OCI-LY3 (cell line): ENCODE data around the gene BNC2.

Source experiments
- H2AFZ ChIP-seq: fragments of 200-600, 300-600 bp; shearing (Covaris generic); 2 replicates; pipeline ENCODE4 v1.6.0; 2014; ENCODE audit warnings: antibody characterized with exemption, low read depth, low read length
- H3K27ac ChIP-seq: fragments of 200-600, 300-600 bp; sonication (generic); 2 replicates; pipeline ENCODE4 v1.5.1; 2014; ENCODE audit warnings: mild to moderate bottlenecking, low read length, moderate library complexity, mixed read lengths
- H3K27me3 ChIP-seq: fragments of 200-600, 300-600 bp; sonication (generic); 2 replicates; pipeline ENCODE4 v1.6.1; 2014; ENCODE audit warnings: low read depth, low read length, mixed read lengths
- H3K36me3 ChIP-seq: fragments of 200-600, 300-600 bp; sonication (generic); replicated peaks from 2 replicates; pipeline ENCODE3; 2014; ENCODE audit warnings: low read depth, low read length, mixed read lengths
- H3K4me1 ChIP-seq: fragments of 300-600, 200-600 bp; sonication (generic); 2 replicates; pipeline ENCODE4 v1.6.1; 2014; ENCODE audit warnings: low read length, mixed read lengths
- H3K4me2 ChIP-seq: fragments of 200-600, 300-600 bp; sonication (generic); 2 replicates; pipeline ENCODE4 v1.6.1; 2014; ENCODE audit warnings: low read length, mixed read lengths
- H3K4me3 ChIP-seq: fragments of 300-600, 200-600 bp; sonication (generic); 2 replicates; pipeline ENCODE4 v1.5.1; 2014; ENCODE audit warnings: antibody characterized with exemption, mild to moderate bottlenecking, low read length, moderate library complexity
- H3K79me2 ChIP-seq: fragments of 300-600, 200-600 bp; shearing (Covaris generic); 2 replicates; pipeline ENCODE4 v1.6.1; 2014; ENCODE audit warnings: mild to moderate bottlenecking, low read length, mixed read lengths
- H3K9ac ChIP-seq: fragments of 300-600, 200-600 bp; shearing (Covaris generic); 2 replicates; pipeline ENCODE4 v1.6.0; 2014; ENCODE audit warnings: mild to moderate bottlenecking, low read length, moderate library complexity
- H3K9me3 ChIP-seq: fragments of 200-600, 300-600 bp; shearing (Covaris generic); 2 replicates; pipeline ENCODE4 v1.6.1; 2014; ENCODE audit warnings: low read length, mixed read lengths; ENCODE audit not compliant: insufficient read depth
- H4K20me1 ChIP-seq: fragments of 200-600, 300-600 bp; sonication (generic); 2 replicates; pipeline ENCODE4 v1.6.1; 2016; ENCODE audit warnings: low read length, mixed read lengths; ENCODE audit not compliant: insufficient read depth
- EZH2phosphoT487 ChIP-seq: fragments of 200-600 bp; shearing (Covaris generic); IDR thresholded peaks from 2 replicates; pipeline ENCODE4 v1.6.1; 2018; ENCODE audit warnings: antibody characterized with exemption, mixed run types, low read depth
- TF ChIP-seq, protein P1 (sequence below): fragments of 200-600, 300-600 bp; sonication (generic); IDR thresholded peaks from 2 replicates; pipeline ENCODE4 v1.5.1; 2014; ENCODE audit warnings: antibody characterized with exemption, low read length, low read depth

BNC2 gene

GRCh38 chr9:16689351-16689938, 181.0 kb downstream of the BNC2 start:
- H2AFZ ChIP-seq, result no peak overlapping the region
- H3K9ac ChIP-seq, result no peak overlapping the region
- H3K36me3 ChIP-seq, result no peaks in the 10 kb centered on the region
- no peak overlapping the region for H3K4me2 ChIP-seq
- H3K4me1 ChIP-seq, result no peaks in the 10 kb centered on the region
- H3K9me3 ChIP-seq, result no peaks in the 10 kb centered on the region
- H3K27me3 ChIP-seq, result no peaks in the 10 kb centered on the region
- H3K4me3 ChIP-seq, result no peak overlapping the region
- no peak overlapping the region for H3K27ac ChIP-seq
- no peak for TF ChIP-seq EZH2phosphoT487
- TF ChIP-seq, protein P1, sequence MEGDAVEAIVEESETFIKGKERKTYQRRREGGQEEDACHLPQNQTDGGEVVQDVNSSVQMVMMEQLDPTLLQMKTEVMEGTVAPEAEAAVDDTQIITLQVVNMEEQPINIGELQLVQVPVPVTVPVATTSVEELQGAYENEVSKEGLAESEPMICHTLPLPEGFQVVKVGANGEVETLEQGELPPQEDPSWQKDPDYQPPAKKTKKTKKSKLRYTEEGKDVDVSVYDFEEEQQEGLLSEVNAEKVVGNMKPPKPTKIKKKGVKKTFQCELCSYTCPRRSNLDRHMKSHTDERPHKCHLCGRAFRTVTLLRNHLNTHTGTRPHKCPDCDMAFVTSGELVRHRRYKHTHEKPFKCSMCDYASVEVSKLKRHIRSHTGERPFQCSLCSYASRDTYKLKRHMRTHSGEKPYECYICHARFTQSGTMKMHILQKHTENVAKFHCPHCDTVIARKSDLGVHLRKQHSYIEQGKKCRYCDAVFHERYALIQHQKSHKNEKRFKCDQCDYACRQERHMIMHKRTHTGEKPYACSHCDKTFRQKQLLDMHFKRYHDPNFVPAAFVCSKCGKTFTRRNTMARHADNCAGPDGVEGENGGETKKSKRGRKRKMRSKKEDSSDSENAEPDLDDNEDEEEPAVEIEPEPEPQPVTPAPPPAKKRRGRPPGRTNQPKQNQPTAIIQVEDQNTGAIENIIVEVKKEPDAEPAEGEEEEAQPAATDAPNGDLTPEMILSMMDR, result no peak
- no peaks in the 10 kb centered on the region for H3K79me2 ChIP-seq
- H4K20me1 ChIP-seq, result no peaks in the 10 kb centered on the region

GRCh38 chr9:16688814-16689213, 181.7 kb downstream of the BNC2 start:
- H3K4me1 ChIP-seq, result no peaks in the 10 kb centered on the region
- no peak overlapping the region for H2AFZ ChIP-seq
- H3K79me2 ChIP-seq, result no peaks in the 10 kb centered on the region
- H3K36me3 ChIP-seq, result no peaks in the 10 kb centered on the region
- no peaks in the 10 kb centered on the region for H3K9me3 ChIP-seq
- H3K27ac ChIP-seq, result no peak overlapping the region
- H3K4me3 ChIP-seq, result no peak overlapping the region
- no peaks in the 10 kb centered on the region for H3K27me3 ChIP-seq
- H3K9ac ChIP-seq, result no peak overlapping the region
- H4K20me1 ChIP-seq, result no peaks in the 10 kb centered on the region
- no peak overlapping the region for H3K4me2 ChIP-seq
- TF ChIP-seq, protein P1, result no peak
- no peak for TF ChIP-seq EZH2phosphoT487

- no peak overlapping the region for H3K4me3 ChIP-seq
- H3K9me3 ChIP-seq, result no peaks in the 10 kb centered on the region
- H3K27ac ChIP-seq, result no peak overlapping the region
- no peaks in the 10 kb centered on the region for H3K4me1 ChIP-seq
- H4K20me1 ChIP-seq, result no peaks in the 10 kb centered on the region
- H2AFZ ChIP-seq, result no peak overlapping the region
- TF ChIP-seq, protein P1, result no peak
- TF ChIP-seq EZH2phosphoT487, result no peak
- no peak overlapping the region for H3K9ac ChIP-seq
- no peaks in the 10 kb centered on the region for H3K79me2 ChIP-seq
- H3K36me3 ChIP-seq, result no peaks in the 10 kb centered on the region
- H3K4me2 ChIP-seq, result no peak overlapping the region
- no peaks in the 10 kb centered on the region for H3K27me3 ChIP-seq
These were observed 182.6 kb downstream of the BNC2 start for GRCh38 chr9:16687678-16688369.

GRCh38 chr9:16683326-16683725, 187.1 kb downstream of the BNC2 start:
- no peak for TF ChIP-seq EZH2phosphoT487
- Histone ChIP-seq H3K36me3 (no peaks in the 10 kb centered on the region), H2AFZ (no peak overlapping the region), H4K20me1 (no peaks in the 10 kb centered on the region), H3K4me2 (no peak overlapping the region), H3K4me3 (no peak overlapping the region), H3K27me3 (no peaks in the 10 kb centered on the region), H3K79me2 (no peaks in the 10 kb centered on the region), H3K9ac (no peak overlapping the region), H3K4me1 (no peaks in the 10 kb centered on the region), H3K27ac (no peak overlapping the region), H3K9me3 (no peaks in the 10 kb centered on the region)
